Mucosa of rectum (tissue), 2 donors: ENCODE measurements around the gene SERPINA10.

ENCODE experiments used
- H3K27ac ChIP-seq, 2 donors: one replicate each; pipeline ENCODE4 v1.7.0; 2013; ENCODE audit warnings: inconsistent platforms in 2 of 2, low read depth in 2 of 2, low read length in 2 of 2
- H3K27me3 ChIP-seq, 2 donors: one replicate each; pipeline ENCODE4 v1.7.0; 2013; ENCODE audit warnings: low read length in 2 of 2; ENCODE audit not compliant: control insufficient read depth in 2 of 2, insufficient read depth in 2 of 2
- H3K36me3 ChIP-seq, 2 donors: one replicate each; pipeline ENCODE4 v1.7.0; 2013; ENCODE audit warnings: low read length in 2 of 2; ENCODE audit not compliant: control insufficient read depth in 2 of 2, insufficient read depth in 2 of 2
- H3K4me1 ChIP-seq, 2 donors: one replicate each; pipeline ENCODE4 v1.7.0; 2013; ENCODE audit warnings: low read length in 2 of 2, mild to moderate bottlenecking in 1 of 2; ENCODE audit not compliant: control insufficient read depth in 2 of 2, insufficient read depth in 2 of 2
- H3K4me3 ChIP-seq, 2 donors: one replicate each; pipeline ENCODE4 v1.7.0; 2013; ENCODE audit warnings: low read length in 2 of 2
- H3K9ac ChIP-seq, 2 donors: one replicate each; pipeline ENCODE4 v1.7.0; 2013; ENCODE audit warnings: low read length in 2 of 2, low read depth in 1 of 2, mild to moderate bottlenecking in 1 of 2
- H3K9me3 ChIP-seq, 2 donors: one replicate each; pipeline ENCODE4 v1.7.0; 2013; ENCODE audit warnings: low read length in 2 of 2; ENCODE audit not compliant: control insufficient read depth in 2 of 2
- donor health status: healthy.
- donor health status: Normal muscosa, but diverticular disease.

The SERPINA10 gene

DNA sequence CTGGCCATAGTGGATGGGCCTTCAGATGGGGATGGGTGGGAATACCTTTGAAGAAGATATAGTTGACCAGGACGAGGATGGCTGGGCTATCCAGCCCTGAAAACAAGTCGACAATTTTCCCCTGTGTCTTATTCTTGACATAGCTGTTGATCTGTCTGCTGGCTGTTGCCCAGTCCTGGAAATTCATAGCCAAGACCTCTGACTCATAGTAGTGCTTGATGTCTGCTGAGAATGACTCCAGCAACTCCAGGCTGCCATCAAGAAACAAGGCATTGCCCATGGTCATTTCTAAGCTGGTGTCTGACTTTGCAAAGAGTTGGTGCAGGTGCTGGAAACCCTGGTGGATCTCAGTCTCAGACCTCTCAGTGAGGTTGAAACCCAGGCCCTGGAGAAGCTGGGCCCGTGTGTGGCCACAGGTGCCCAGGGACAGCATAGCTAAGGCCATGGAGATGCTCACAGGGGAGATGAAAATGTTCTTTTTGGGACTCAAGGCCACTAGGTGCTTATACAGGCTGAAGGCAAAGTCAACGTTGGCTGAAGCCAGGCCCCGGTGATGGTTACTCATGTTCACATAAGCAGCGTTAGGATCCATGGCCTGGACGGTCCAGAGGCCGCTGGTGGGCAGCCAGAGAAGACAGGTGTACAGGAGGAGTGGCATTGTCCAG lies 21.1 kb upstream of the SERPINA10 start:
- Histone ChIP-seq H3K9ac (no peak overlapping the region), H3K27ac (no peak overlapping the region), H3K4me1 (peaks cover 0 to 9% of the 10 kb centered on the region in 2 donors)

DNA sequence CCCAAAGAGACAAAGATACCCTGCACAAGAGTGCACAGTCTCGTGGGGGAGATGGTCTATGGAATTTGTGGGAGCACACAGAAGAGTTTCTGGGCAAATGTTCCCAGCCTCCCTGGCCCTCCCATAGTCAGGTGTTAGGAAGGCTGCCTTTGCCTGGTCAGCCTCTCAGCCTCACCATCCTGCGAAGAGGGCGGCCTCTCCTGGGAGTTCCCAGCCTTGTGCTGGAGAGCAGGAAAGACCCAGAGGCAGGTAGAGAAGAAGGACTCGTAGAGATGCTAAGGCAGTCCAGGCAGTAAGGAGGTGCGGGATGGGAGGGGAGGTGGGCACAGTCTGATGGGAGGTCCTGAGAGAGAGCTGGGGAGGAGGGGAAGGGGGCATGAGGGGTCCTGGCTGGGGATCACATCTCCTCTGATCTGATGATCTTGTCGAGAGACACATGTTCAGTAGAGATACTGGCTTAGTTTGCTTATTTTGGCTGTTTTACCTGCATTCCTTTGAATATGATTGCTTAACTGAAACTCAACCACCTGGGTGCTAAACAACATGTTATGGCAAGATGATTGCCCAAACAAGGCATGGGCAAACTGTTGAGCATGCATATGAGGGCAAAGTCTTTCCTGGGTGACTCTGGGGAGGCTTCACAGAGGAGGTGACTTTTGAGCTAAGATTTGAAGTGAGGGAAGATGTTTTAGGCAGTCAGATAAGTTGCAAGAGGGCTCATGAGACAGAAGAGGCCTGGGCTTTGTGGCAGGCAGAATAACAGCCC lies 19.6 kb upstream of the SERPINA10 start:
- H3K27ac ChIP-seq, result no peak overlapping the region
- no peaks in the 10 kb centered on the region for H3K36me3 ChIP-seq
- H3K27me3 ChIP-seq, result no peaks in the 10 kb centered on the region
- no peak overlapping the region for H3K9ac ChIP-seq
- peaks cover 0 to 5% of the 10 kb centered on the region in 2 donors for H3K9me3 ChIP-seq
- H3K4me1 ChIP-seq, result peaks cover 0 to 8% of the 10 kb centered on the region in 2 donors
- no peak overlapping the region for H3K4me3 ChIP-seq

More for the DNA sequence above, 21.1 kb upstream of the SERPINA10 start:
- no peak overlapping the region for H3K4me3 ChIP-seq
- no peaks in the 10 kb centered on the region for H3K27me3 ChIP-seq
- no peaks in the 10 kb centered on the region for H3K9me3 ChIP-seq
- H3K36me3 ChIP-seq, result no peaks in the 10 kb centered on the region

DNA sequence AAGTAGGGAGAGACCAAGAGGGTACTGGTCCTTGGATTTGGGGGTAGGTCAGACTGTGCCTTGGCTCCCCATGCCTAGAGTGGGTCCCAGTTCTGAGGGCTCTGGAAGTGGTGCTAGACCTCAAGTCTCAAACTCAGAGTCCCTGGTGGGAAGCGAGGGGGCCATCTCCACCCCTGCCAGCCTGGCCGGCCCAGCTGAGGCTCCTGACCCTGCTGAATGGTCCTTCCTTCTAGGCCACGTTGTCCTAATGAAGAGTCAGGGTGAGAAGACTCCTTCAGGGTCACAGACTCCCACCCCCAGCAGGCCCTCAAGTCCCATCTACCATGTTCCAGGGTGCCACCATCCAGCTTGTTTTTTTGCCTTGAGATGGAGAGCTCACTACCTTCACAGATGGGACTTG lies 17.2 kb upstream of the SERPINA10 start:
- no peaks in the 10 kb centered on the region for H3K36me3 ChIP-seq
- H3K27ac ChIP-seq, result no peak overlapping the region
- peaks cover 0 to 5% of the 10 kb centered on the region in 2 donors for H3K9me3 ChIP-seq
- no peaks in the 10 kb centered on the region for H3K4me1 ChIP-seq
- no peak overlapping the region for H3K9ac ChIP-seq
- H3K27me3 ChIP-seq, result no peaks in the 10 kb centered on the region
- H3K4me3 ChIP-seq, result no peak overlapping the region

DNA sequence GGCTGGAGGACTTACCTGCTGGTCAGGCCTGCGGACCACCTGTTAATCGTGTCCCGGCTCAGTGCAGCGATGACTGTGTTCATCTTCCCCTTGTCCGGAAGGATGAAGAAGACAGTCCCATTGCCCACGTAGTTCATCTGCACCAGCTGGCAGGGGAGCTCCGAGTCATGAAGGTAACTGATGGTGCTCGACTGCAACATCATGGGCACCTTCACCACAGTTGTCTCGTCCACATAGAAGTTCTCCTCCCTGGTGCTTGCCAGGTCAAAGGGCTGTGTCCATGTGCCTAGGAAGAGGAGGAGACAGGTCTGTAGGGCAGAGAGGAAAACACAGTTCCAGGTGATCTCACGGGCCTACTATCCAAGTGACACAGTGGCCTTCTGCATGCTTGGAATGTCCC lies 16.7 kb upstream of the SERPINA10 start:
- peaks cover 0 to 5% of the 10 kb centered on the region in 2 donors for H3K9me3 ChIP-seq
- no peak overlapping the region for H3K9ac ChIP-seq
- H3K27ac ChIP-seq, result no peak overlapping the region
- no peak overlapping the region for H3K4me3 ChIP-seq
- H3K4me1 ChIP-seq, result no peaks in the 10 kb centered on the region
- no peaks in the 10 kb centered on the region for H3K36me3 ChIP-seq
- H3K27me3 ChIP-seq, result no peaks in the 10 kb centered on the region

DNA sequence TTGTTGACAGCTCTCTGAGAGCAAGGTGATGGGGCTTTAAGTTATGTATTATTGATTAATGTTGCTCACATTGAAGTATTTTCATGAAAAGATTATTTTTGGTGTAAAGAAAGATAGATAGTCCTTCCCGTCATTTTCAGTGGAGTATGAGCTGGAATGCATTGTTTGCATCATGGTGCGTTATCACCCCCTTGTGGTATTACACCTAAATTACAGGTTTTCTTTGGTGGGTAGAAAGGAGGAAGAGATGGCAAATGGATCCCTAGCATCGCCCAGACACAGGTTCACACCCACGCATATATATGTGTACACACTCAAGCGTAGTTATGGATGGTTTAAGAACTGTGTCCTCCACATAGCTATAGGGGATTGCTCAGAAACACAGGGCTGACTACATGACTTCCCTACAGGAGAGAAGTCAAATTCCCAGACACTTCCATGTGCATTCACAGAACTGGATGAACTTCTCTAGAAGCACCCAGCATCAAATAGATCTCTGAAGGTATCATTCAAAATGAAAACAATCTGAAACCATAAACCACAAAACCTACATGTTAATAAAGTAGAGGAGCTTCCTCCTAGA lies 14.4 kb upstream of the SERPINA10 start:
- Histone ChIP-seq H3K4me1 (no peaks in the 10 kb centered on the region), H3K36me3 (no peaks in the 10 kb centered on the region), H3K27ac (no peak overlapping the region), H3K4me3 (no peak overlapping the region), H3K9ac (no peak overlapping the region), H3K27me3 (no peaks in the 10 kb centered on the region), H3K9me3 (peaks cover 0 to 5% of the 10 kb centered on the region in 2 donors)

DNA sequence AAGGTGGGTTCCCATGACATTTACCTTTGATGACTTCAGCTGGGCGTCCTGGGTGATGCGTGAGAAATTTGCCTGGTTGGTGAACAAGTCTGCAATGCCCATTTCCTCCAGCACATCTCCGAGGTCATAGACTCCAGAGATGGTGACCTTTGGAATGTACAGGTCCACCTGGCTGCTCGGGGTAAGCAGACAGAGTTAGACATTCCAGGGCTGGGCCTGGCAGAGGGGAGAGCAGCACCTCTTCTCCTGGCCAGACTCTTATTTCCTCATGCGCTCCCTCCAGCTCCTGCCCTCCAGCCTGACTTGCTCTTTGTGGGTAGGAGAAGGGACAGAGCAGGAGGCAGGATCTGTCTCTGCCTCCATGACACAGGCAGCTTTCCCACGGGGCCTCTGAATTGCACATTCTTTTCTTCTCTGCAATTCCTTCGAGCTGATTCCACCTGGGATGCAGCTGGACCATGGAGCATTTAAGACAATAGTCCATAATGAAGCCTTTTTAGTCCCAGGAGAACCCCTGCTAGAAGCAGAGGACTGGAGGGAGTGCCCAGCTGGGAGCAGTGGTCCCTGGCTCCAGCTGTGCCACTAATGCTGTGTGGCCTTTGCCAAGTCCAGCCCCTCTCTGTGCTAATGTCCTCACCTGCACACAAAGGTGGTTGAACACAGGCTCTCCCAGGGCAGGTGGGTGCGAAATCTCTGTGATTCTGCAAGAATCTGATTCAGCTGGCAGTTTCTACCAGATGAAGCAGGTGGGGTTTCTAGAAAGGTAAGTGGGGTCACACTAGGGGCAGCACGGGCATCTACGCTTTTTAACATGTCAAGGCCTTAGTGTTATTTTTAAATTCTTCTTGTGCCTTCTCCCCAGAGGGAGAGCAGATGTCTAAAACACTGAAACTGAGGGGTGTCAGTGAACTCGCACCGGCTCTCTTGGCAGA lies 13.2 kb upstream of the SERPINA10 start:
- no peaks in the 10 kb centered on the region for H3K36me3 ChIP-seq
- H3K9me3 ChIP-seq, result peaks cover 0 to 5% of the 10 kb centered on the region in 2 donors
- H3K4me3 ChIP-seq, result no peak overlapping the region
- no peak overlapping the region for H3K9ac ChIP-seq
- no peak overlapping the region for H3K27ac ChIP-seq
- no peaks in the 10 kb centered on the region for H3K4me1 ChIP-seq
- H3K27me3 ChIP-seq, result no peaks in the 10 kb centered on the region

DNA sequence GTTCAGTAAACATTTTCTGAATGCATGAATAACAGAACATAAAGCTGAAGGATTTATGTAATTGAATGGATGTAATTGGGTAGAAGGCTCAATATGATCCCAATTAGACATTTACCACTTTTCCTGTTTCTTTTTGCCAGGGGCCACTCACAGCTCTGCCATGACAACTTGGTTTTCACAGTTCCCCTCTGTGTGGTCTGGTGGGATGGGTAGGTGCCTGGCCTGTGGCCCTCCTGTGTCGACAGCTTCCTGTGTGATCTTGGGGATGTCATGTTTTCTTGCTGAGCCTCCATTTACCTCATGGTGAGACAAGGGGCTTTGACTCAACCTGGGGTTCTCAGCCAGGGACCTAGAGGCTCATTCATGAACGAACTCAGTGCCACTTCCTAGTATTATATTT lies 12.6 kb upstream of the SERPINA10 start:
- Histone ChIP-seq H3K9ac (no peak overlapping the region), H3K4me1 (no peaks in the 10 kb centered on the region), H3K4me3 (no peak overlapping the region), H3K9me3 (peaks cover 0 to 5% of the 10 kb centered on the region in 2 donors), H3K36me3 (no peaks in the 10 kb centered on the region), H3K27ac (no peak overlapping the region), H3K27me3 (no peaks in the 10 kb centered on the region)

DNA sequence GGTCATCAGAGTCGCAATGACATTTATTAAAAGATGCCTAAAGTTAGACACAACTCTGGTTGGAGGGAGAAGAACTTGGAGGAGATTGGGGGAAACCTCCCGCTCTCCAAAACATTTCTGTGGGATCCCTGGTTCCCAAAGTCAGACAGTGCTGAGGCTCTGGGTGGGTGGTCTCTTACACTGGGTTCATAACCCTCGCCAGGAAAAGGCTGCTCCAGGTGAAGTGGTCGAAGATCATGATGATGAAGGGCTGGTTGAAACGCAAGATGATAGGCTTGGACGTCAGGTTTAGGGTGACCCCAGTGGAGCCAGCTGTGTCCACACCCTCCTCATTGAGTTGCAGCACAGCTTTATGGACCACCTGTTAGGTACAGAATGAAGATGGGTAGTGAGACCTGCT lies 11.2 kb upstream of the SERPINA10 start:
- Histone ChIP-seq H3K9ac (no peak overlapping the region), H3K27me3 (no peaks in the 10 kb centered on the region), H3K4me3 (no peak overlapping the region), H3K36me3 (no peaks in the 10 kb centered on the region), H3K27ac (no peak overlapping the region), H3K9me3 (peaks cover 0 to 5% of the 10 kb centered on the region in 2 donors), H3K4me1 (no peaks in the 10 kb centered on the region)

DNA sequence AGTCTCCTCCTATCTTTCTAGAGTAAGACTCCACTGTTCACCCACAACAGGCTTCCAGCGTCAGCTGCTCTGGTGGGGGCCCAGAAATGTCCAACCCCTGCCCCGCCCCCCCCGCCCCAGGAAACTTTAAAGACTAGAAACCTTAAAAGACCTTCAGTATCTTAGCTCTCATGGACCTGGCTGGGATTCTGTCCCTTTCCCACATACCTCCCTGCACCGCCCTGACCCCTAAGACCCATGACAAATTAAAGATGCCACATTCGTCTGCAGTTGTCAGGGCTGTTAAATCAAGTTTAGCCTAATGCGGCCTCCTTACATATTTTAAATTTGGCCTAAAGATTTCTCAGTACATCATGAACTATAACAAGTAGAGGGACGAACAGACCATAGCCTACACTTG lies 10.0 kb upstream of the SERPINA10 start:
- no peaks in the 10 kb centered on the region for H3K9me3 ChIP-seq

More for the DNA sequence above, 10.0 kb upstream of the SERPINA10 start:
- no peak overlapping the region for H3K9ac ChIP-seq
- H3K36me3 ChIP-seq, result no peaks in the 10 kb centered on the region
- H3K27me3 ChIP-seq, result no peaks in the 10 kb centered on the region
- no peaks in the 10 kb centered on the region for H3K4me1 ChIP-seq
- H3K4me3 ChIP-seq, result no peak overlapping the region
- H3K27ac ChIP-seq, result no peak overlapping the region
